HTR-8/SVneo (cell line): ENCODE measurements around the gene RNF144A.
"Not testable (repeated sequence)": the region's sequence is repeated elsewhere in the genome, so short reads cannot be mapped to it uniquely, and the experiment has no call there.

Experiments used
- DNase-seq: peaks from one replicate; pipeline ENCODE4 v3.0.0; 2011; ENCODE audit warnings: low spot score, mixed read lengths; ENCODE audit not compliant: insufficient read length
- FAIRE-seq: peaks from 2 replicates; lab custom pipeline; 2011; peaks lifted over from hg19 to GRCh38; lab: Jason Lieb, UNC

RNF144A gene

GRCh38 chr2:6917071-6917760 lies at the start of gene RNF144A:
Gene RNF144A (plus strand): TSS chr2:6917412. CDS start chr2:6996927, 79,515 bp downstream.
- no peak for FAIRE-seq
- peak; percentile 10 for DNase-seq

GRCh38 chr2:6872394-6872793 lies 44.8 kb upstream of the RNF144A start:
- FAIRE-seq: no peak
- DNase-seq: no peak

GRCh38 chr2:6874032-6874431 lies 43.2 kb upstream of the RNF144A start:
- DNase-seq (no peak), FAIRE-seq (no peak)

- no peak for FAIRE-seq
- no peak for DNase-seq
Measured at GRCh38 chr2:6876309-6876708, 40.9 kb upstream of the RNF144A start.

- DNase-seq: no peak
- no peak for FAIRE-seq
Measured at GRCh38 chr2:6877402-6878304, 39.6 kb upstream of the RNF144A start, which contains the start of gene RSAD2. Gene RSAD2 (plus strand): TSS chr2:6877777. CDS start chr2:6877801, 24 bp downstream.

- DNase-seq (no peak), FAIRE-seq (no peak)
Measured at GRCh38 chr2:6878549-6878948, 38.7 kb upstream of the RNF144A start.

- DNase-seq: no peak
- no peak for FAIRE-seq
Measured at GRCh38 chr2:6879011-6879410, 38.2 kb upstream of the RNF144A start.

- DNase-seq: no peak
- no peak for FAIRE-seq
Measured at GRCh38 chr2:6880200-6880733, 36.9 kb upstream of the RNF144A start.

GRCh38 chr2:6881046-6881445 lies 36.2 kb upstream of the RNF144A start:
- no peak for FAIRE-seq

GRCh38 chr2:6881516-6881915 lies 35.7 kb upstream of the RNF144A start:
- FAIRE-seq (no peak), DNase-seq (no peak)

More at GRCh38 chr2:6881046-6881445, 36.2 kb upstream of the RNF144A start:
- DNase-seq: no peak

GRCh38 chr2:6883448-6884122 lies 33.6 kb upstream of the RNF144A start:
- DNase-seq (no peak), FAIRE-seq (no peak)

- FAIRE-seq (no peak), DNase-seq (no peak)
Measured at GRCh38 chr2:6885551-6885950, 31.7 kb upstream of the RNF144A start.

GRCh38 chr2:6885968-6886367 lies 31.2 kb upstream of the RNF144A start:
- no peak for DNase-seq
- no peak for FAIRE-seq

GRCh38 chr2:6887751-6888192 lies 29.4 kb upstream of the RNF144A start:
- DNase-seq (no peak), FAIRE-seq (no peak)

GRCh38 chr2:6888724-6889123 lies 28.5 kb upstream of the RNF144A start:
- no peak for FAIRE-seq

GRCh38 chr2:6893876-6894482 lies 23.2 kb upstream of the RNF144A start:
- FAIRE-seq: no peak

More at GRCh38 chr2:6888724-6889123, 28.5 kb upstream of the RNF144A start:
- no peak for DNase-seq

GRCh38 chr2:6896930-6897759 lies 20.1 kb upstream of the RNF144A start:
- no peak for DNase-seq
- FAIRE-seq: no peak

More at GRCh38 chr2:6893876-6894482, 23.2 kb upstream of the RNF144A start:
- no peak for DNase-seq

- FAIRE-seq, DNase-seq: not testable (repeated sequence)
Measured at GRCh38 chr2:6902581-6902980, 14.6 kb upstream of the RNF144A start.

- FAIRE-seq: no peak
- no peak for DNase-seq
Measured at GRCh38 chr2:6905668-6906067, 11.5 kb upstream of the RNF144A start.
